DND-41 (cell line): Measurements from ENCODE around the gene TCAF2.
"Not testable (repeated sequence)": the region's sequence is repeated elsewhere in the genome, so short reads cannot be mapped to it uniquely, and the experiment has no call there.

Experiments
- EZH2 ChIP-seq: IDR thresholded peaks from 3 replicates; pipeline ENCODE4 v1.6.1; 2012; ENCODE audit warnings: borderline replicate concordance, low read depth, mild to moderate bottlenecking, moderate library complexity, low read length, inconsistent platforms; ENCODE audit not compliant: severe bottlenecking
- TF ChIP-seq, protein P1 (sequence below): IDR thresholded peaks from 2 replicates; pipeline ENCODE4 v1.5.1; 2012; ENCODE audit warnings: borderline replicate concordance, low read length, moderate library complexity, mild to moderate bottlenecking; ENCODE audit not compliant: poor library complexity, severe bottlenecking; ENCODE audit errors: extremely low read depth

DNA sequence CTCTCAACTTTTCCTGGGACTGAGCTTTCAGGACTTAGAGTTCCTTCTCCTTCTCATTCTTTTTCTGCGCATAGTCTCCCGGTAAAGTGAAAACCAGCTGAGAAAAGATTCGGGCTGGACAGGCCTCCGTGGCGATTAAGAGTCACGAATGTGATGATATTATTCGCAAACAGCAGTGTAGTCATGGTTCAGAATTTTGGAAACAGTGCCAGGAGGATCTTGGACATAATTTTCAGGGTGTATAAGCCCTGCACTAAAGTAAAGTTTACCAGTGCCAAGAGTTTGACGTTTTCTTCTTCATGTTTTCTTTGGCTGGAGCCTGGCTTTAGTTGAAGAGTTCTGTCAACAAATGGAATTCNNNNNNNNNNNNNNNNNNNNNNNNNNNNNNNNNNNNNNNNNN lies 29.7 kb downstream of the TCAF2 start:
- TF ChIP-seq EZH2, result not testable (repeated sequence)
- TF ChIP-seq, protein P1, sequence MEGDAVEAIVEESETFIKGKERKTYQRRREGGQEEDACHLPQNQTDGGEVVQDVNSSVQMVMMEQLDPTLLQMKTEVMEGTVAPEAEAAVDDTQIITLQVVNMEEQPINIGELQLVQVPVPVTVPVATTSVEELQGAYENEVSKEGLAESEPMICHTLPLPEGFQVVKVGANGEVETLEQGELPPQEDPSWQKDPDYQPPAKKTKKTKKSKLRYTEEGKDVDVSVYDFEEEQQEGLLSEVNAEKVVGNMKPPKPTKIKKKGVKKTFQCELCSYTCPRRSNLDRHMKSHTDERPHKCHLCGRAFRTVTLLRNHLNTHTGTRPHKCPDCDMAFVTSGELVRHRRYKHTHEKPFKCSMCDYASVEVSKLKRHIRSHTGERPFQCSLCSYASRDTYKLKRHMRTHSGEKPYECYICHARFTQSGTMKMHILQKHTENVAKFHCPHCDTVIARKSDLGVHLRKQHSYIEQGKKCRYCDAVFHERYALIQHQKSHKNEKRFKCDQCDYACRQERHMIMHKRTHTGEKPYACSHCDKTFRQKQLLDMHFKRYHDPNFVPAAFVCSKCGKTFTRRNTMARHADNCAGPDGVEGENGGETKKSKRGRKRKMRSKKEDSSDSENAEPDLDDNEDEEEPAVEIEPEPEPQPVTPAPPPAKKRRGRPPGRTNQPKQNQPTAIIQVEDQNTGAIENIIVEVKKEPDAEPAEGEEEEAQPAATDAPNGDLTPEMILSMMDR, result not testable (repeated sequence)
